DND-41 (cell line): Measurements from ENCODE around the gene CBX4.

Experiments
- EZH2 ChIP-seq: IDR thresholded peaks from 3 replicates; pipeline ENCODE4 v1.6.1; 2012; ENCODE audit warnings: borderline replicate concordance, low read depth, mild to moderate bottlenecking, moderate library complexity, low read length, inconsistent platforms; ENCODE audit not compliant: severe bottlenecking
- TF ChIP-seq, protein P1 (sequence below): IDR thresholded peaks from 2 replicates; pipeline ENCODE4 v1.5.1; 2012; ENCODE audit warnings: borderline replicate concordance, low read length, moderate library complexity, mild to moderate bottlenecking; ENCODE audit not compliant: poor library complexity, severe bottlenecking; ENCODE audit errors: extremely low read depth

DNA sequence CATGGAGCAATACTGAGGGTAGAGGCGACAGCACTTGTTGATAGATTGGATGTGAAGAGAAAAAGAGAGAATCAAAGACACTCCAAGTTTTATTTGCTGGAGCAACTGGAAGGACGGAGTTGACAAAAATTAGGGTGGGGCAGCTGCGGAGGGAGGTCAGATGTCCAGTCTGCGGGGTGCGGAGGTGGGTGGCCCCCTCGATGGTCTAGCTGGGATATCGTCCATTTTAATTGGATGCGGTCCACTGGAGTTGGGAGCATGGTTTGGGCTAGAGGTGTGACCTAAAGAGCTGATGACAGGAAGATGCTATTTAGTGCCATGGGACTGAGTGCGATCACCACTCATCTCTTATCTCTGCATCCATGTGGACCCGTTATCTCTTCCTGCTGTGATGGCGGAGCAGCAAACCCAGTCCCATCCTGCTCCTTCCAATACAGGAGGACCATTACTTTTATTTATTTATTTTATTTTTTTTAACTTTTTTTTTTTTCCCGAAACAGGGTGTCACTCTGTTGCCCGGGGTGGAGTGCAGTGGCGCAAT lies 48.3 kb upstream of the CBX4 start:
- TF ChIP-seq, protein P1, sequence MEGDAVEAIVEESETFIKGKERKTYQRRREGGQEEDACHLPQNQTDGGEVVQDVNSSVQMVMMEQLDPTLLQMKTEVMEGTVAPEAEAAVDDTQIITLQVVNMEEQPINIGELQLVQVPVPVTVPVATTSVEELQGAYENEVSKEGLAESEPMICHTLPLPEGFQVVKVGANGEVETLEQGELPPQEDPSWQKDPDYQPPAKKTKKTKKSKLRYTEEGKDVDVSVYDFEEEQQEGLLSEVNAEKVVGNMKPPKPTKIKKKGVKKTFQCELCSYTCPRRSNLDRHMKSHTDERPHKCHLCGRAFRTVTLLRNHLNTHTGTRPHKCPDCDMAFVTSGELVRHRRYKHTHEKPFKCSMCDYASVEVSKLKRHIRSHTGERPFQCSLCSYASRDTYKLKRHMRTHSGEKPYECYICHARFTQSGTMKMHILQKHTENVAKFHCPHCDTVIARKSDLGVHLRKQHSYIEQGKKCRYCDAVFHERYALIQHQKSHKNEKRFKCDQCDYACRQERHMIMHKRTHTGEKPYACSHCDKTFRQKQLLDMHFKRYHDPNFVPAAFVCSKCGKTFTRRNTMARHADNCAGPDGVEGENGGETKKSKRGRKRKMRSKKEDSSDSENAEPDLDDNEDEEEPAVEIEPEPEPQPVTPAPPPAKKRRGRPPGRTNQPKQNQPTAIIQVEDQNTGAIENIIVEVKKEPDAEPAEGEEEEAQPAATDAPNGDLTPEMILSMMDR, result no peak
- TF ChIP-seq EZH2, result no peak
